NCI-H128 (cell line): ENCODE data around the gene KCNQ5.
"Not testable (repeated sequence)": the region's sequence is repeated elsewhere in the genome, so short reads cannot be mapped to it uniquely, and the experiment has no call there.

Experiments
- DNase-seq: peaks from one replicate; lab custom pipeline; 2025; ENCODE audit not compliant: unreplicated experiment; lab: John Stamatoyannopoulos, UW

KCNQ5 gene

DNA sequence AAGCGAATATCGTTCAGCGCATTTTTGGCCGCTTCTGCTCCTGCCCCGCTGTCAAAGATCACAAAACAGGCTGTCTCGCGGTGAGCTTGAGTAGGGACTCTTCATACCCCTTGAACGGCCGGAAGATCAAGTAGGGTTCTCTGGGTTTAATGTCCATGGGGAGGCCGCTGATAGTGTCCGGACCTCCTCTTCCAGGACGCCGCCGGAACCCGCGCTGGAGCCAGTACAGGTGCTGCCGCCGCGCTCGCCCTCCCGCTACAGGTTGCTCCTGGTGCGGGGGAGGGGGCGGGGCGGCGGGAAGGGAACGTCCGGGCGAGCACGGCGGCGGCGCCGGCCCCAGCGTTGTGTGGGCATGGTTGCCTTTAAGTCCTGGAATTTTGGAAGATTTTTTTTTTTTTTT lies 536.0 kb downstream of the KCNQ5 start:
- DNase-seq, result no peak

DNA sequence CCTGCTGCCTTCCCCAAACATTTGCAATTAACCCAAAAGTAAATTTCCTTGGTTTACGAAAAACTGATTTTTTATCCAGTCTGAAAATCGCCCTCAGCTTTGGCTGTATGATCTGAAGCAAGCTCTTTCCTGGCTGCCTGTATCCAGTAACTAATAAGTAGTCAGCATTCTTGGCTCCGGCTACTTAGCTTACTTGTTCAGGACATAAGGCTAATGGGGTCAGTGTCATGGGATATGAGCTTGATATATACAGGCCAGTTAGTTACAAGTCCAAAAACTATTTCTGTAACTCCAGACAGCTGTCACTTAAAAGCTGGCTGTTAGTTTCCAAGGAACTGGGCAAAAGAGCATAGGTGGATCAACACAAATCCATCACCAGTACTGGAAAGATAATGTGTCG lies 547.2 kb downstream of the KCNQ5 start:
- DNase-seq, result no peak

DNA sequence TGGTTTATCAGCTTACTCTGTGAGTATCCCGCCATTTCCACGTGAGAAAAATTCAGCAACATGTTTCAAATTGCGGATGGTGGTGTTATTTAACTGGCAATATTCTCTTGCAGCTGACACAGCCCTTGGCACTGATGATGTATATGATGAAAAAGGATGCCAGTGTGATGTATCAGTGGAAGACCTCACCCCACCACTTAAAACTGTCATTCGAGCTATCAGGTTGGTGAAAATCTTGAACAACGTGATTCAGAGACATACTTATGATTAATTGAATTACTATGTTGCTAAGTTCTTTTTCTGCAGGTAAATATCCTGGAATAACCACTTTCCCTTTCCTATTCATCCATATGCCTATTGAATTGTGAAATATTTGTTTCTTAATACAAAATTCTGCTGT lies 547.8 kb downstream of the KCNQ5 start:
- no peak for DNase-seq

DNA sequence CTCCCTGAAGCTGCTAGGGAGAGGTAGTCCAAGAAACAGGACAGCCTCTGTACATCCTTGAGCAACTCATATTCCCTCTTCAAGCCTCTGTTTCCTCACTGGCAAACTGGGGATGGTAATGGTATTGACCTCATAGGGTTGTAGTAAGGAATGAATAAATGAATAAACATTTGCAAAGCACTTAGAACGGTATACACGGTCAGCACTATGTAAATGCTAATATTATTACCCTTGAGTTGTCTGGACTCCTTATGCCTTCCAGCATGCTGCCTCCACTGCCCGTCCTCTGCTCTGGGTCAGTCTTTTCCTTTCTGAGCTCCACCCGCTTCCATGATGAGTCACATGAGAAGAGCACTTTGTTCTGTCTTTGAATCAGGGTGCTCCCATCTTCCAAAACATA lies 552.8 kb downstream of the KCNQ5 start:
- no peak for DNase-seq

DNA sequence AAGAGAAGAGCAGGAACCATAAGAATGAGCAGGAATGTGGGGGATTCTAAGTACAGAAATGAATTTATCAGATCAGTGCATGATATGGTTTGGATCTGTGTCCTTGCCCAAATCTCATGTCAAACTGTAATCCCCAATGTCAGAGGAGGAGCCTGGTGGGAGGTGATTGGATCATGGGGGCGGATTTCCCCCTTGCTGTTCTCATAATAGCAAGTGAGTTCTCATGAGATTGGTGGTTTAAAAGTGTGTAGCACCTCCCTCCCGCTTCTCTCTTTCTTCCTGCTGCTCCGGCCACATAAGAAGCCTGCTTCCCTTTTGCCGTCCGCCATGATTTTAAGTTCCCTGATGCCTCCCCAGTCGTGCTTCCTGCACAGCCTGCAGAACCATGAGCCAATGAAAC lies 554.2 kb downstream of the KCNQ5 start:
- no peak for DNase-seq

DNA sequence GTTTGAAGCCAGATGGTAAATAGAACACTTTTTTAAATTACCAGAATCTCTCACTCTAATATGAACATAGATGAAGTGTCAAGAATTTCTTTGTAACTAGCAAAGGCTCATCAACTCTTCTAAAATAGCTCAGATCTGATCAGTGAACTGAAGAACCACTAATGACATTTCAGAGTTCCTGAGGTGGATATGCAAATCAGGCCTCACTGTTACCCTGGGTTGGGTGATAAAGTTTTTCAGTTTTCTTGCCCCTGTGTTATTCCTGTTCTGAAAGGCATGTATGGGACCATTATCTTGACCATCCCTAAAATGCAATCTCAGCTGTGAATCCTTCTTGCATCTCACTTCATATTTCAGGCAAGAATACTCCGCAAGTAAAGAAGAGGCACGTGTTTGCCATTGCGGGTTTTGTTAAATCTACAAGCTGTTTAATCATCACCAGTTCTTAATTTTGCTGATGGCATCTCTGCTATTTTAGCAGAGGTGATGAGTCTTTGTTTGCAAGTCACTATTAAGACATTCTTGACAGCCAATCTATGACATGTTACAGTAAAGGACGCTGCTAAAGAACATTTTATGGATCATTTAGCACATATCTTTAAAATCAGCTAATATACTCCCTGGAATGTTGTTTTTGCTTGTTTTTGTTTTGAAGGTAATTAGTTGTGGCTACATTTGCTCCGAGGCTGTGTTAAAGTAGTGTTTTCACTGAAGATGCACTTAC lies 555.5 kb downstream of the KCNQ5 start:
- no peak for DNase-seq

DNA sequence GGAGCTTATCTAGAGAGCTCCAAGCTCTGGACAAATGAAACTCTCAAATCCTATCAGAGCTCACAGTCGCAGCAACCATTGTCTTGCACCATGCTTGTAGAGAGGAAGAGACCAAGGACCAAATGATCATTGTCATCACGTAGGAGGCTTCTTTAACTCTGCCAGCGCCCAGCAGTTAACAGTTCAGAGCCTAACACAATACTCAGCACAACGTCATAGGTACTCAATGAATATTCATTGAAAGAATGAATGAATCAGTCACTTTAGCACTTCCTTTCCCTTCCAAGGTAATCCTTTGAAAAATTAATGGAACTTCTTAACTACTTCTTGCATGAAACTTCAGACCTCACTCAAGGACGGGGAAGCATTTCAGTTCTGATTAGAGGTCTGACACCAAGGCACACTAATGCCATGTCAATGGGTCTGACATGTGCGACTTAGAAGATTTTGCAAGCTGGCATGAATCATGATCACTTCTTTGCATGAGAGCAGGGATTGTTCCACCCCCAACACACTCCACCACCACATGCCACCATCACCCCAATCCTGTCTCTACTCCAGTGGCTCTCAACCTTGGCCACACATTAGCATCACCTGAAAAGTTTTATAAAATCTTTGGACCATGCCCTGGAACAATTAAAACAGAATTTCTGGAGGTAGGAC lies 558.3 kb downstream of the KCNQ5 start:
- DNase-seq, result no peak

DNA sequence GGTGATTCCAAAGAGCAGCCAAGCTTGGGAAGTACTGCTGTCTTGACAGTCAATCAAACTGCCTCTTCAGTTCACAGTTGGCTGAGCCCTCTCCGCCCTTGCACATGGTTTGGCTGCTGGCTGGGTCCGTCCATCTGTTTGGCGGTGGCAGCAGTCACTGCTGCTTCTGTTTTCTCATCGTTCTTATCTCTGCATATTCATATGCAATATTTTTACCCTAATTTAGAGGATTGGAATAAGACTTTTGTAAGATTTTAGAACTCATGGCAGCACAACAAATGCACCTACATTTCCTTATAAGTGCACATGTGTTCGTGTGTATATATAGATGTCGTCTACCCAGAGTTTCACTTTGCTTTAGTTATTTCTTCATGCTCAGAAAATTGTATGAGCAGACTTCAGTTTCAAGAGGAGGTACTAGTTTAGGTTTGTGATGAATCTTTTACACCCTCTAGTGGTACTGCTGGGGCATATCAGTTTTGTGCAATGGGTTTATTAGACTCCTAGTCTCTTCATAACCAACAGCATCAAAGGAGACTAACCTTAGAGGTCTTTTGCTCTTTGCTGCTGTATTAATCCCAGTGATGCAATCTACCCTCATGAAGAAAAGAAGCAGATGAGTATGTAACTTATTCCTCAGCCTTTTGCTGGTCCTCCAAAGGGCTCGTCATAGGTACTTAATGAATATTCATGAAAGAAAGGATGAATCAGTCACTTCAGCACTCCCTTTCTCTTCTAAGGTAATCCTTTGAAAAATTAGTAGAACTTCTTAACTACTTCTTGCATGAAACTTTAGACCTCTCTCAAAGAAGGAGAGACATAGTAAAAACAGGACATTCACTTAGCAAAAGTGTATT lies 559.1 kb downstream of the KCNQ5 start:
- no peak for DNase-seq

DNA sequence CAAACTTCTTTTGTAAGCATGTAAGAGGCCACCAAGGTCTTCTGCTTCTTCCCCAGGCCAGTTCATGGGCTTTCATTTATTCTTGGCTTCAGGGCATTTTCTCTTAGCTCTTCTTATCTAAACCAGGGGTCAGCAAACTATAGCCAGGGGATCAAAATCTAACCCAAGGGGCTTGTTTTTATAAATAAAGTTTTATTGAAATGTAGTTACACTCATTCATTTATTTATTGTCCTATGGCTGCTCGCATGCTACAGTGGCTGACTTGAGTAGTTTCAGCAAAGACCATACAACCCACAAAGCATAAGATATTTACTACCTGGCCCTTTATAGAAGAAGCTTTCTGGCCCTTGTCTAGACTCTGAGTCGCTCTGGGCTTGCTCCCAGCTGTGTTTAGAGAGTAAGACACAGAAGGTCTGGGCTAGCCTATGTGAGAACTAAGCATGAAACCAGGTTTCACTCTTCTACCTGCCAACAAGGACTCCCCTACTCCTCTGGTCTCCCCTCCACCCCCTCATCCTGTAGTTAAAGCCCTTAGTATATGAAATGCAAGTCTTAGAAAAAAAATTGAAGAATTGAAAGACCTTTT lies 560.2 kb downstream of the KCNQ5 start:
- DNase-seq, result no peak

DNA sequence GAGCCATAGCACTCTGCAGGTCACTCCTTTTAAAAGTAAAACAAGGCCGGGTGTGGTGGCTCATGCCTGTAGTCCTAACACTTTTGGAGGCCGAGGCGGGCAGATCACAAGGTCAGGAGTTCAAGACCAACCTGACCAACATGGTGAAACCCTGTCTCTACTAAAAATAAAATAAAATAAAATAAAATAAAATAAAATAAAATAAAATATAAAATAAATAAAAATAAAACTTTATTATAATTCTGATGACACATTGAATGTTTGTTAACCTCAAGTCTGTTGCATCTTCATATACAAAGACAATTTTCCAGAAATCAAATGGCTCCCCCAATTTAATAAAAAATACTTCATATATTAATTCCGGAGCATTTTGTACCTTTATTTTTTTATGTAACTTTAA lies 571.4 kb downstream of the KCNQ5 start:
- not testable (repeated sequence) for DNase-seq

DNA sequence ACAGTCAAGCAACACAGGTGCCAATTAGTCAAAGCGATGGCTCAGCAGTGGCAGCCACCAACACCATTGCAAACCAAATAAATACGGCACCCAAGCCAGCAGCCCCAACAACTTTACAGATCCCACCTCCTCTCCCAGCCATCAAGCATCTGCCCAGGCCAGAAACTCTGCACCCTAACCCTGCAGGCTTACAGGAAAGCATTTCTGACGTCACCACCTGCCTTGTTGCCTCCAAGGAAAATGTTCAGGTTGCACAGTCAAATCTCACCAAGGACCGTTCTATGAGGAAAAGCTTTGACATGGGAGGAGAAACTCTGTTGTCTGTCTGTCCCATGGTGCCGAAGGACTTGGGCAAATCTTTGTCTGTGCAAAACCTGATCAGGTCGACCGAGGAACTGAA lies 572.9 kb downstream of the KCNQ5 start:
- DNase-seq, result no peak

DNA sequence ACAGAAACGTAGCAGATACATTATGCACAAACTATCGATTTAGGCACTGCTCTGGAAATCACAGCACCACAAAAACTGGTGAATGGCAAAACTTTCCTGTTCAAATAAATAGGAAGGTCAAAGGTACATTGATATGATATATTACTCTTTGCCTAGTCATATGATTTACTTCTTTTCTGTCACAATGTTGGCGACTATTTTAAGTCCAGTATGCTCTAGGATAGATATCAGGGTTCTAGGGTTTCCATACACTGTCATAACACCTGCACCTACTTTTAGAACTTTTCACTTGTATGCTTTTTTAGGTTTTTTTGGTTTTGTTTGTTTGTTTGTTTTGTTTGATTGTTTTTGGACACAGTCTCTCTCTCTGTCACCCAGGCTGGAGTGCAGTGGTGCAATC lies 578.4 kb downstream of the KCNQ5 start:
- DNase-seq, result no peak

DNA sequence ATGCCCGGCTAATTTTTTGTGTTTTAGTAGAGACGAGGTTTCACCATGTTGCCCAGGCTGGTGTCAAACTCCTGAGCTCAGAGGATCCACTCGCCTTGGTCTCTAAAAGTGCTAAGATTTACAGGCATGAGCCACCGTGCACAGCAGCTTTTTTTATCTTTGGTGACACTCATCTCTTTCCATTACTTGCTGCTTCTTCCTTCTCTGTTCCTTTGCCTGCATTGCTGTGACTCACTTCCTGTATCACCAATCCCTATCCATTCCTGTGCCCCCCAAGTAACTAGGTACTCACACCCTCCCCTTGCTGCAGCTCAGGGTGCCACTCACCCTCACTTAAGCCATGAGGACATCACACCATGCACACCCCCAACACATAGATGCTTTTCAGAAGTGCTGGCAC lies 578.9 kb downstream of the KCNQ5 start:
- no peak for DNase-seq

DNA sequence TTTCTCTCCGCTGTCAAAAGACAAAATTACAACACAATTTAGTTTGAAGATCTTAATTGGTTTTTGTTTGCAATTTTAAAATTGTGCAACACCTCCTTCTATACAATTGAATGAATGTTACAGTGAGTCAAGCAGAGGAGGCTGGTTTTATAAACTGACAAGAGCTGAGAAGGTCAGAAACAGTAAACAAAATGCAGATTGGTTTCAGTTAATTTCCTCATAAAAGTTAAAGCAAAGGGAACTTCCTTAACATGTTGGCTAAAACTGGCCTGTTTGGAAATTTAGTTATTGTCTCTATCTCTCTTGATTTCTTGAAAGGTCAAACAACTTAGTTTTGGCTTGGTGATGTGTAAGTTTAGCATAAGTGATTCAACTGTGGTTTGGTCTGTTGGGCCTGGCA lies 581.2 kb downstream of the KCNQ5 start:
- DNase-seq, result no peak

DNA sequence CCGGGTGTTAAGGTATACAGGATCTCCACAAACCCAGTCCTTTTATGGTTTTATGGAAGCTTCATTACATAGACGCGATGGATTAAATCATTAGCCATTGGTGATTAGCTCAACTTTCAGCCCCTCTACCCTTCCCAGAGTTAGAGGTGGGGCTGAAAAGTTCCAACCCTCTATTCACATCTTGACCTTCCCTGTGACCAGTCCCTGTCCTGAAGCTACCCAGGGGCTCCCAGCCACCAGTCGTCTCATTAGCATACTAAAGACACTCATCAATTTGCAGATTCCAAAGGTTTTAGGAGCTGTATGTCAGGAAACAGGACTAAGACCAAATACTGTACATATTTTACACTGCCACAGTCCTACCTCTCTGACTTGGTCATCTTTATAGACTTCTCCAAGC lies 582.4 kb downstream of the KCNQ5 start:
- no peak for DNase-seq

DNA sequence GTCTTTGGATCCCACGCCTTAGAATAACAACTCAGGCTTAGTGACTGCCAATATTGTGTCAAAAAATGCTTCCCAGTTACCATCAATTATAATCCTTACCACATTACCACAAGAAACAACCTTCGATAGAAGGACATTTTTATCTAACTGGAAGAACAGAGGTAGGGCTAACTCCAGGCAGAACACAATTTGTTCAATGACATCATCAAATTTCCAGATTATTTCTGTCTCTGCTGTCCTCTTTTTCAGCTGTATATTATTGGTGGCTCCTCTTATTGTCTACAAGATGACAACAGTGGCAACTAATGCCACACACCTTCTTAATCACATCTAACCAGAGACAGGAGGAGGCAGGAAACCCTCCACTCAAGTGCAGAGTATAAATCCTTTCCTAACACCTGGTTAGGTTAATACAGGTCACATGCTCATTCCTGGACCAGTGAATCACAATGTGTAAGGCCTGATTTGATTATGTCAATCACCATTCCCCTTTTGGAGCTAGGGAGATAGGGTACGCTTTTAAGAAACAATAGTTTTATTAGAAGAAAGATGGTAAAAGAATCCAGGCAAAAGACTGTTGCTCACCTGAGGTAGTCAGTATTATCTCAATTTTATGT lies 585.5 kb downstream of the KCNQ5 start:
- no peak for DNase-seq

DNA sequence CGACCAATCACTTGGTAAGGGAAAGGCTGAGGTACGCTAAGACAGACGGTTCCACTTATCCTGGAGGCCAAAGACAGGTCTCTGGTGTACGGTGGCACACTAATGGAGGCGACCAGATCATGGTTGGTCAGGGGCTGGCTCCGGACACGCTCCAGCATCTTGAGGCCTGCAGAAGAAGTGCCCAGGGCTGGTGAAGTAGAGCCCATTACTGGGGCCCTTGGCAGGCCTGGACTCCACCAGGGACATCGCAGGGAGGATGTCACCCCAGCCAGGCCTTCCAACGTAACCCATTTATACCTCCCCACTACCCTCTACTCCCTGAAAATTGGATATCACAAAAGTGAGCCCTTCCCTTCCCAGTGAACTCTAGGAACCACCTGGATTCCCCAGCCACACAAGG lies 587.3 kb downstream of the KCNQ5 start:
- DNase-seq, result no peak

DNA sequence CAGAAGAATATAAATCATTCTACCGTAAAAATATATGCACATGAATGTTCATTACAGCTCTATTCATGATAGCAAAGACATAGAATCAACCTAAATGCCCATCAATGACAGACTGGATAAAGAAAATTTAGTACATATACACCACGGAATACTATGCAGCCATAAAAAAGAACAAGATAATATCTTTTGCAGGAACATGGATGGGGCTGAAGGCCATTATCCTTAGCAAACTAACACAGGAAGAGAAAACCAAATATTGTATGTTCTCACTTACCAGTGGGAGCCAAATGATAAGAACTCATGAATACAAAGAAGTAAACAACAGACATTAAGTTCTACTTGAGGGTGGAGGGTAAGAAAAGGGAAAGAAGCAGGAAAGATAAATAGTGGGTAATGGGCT lies 595.0 kb downstream of the KCNQ5 start:
- no peak for DNase-seq

DNA sequence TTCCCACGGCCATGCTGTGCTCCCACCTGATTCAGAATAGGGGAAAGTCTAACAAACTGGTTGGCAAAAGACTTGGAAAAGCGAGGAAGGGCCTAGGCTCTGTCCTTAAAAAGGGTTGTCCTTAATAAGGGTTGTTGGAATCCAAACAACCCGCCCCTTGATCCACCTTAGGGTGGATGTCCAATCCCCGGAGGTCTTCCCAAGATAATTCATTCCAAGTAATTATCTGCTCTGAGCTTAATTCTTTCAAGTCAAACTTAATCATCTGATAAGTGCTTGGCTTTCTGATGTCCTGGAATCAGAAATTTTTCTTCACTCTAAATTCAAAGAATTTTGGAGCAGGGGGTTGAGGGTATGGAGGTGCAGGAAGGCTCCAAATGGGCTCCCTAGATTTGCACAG lies 603.5 kb downstream of the KCNQ5 start, which contains the start of gene KHDC1L:
KHDC1L (minus strand) TSS at position 101 of the 400 bp plus-strand sequence; CDS start at position 13, 88 bp downstream.
- no peak for DNase-seq

DNA sequence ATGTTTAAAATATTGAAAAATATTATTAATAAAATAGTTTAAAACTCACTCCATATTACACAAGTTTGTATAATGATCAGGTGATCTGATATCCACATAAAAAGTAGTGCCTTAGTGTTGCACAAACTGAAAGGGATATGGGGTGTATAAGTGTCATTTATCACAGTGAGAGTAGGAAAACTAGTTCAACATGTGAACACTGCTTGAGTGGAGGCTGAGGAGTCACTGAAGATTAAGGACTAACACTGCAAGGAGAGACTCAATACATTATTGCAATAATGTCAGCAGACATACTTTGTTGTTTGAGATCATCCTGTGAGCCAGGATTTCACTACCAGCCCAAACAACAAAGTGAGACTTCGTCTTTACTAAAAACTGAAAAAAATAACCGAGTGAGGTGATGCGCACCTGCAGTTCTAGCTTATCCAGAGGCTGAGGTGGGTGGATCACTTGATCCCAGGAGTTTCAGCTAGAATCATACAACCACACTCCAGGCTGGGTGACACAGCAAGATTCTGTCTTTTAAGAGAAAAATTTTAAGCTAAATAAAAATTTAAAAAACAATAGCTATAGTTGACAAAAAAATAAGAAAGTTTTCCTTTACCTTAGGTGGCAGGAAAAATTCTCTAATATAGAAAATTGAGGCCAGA lies 605.9 kb downstream of the KCNQ5 start:
- DNase-seq, result no peak

DNA sequence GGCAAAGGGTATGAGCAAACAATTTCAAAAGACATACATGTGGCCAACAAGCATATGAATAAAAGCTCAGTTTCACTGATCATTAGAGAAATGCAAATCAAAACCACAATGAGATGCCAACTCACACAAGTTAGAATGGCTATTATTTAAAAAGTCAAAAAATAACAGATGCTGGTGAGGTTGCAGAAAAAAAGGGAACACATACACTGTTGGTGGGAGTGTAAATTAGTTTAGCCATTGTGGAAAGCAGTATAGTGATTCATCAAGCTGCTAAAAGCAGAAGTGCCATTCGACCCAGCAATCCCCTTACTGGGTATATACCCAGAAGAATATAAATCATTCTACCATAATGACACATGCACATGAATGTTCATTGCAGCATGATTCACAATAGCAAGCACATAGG lies 610.1 kb downstream of the KCNQ5 start:
- DNase-seq, result no peak
